Activated CD4-positive, alpha-beta T cell treated with anti-CD3 and anti-CD28 coated beads, Interleukin-2, amount 10 ng/mL, durations not matched to agents 24 days and 14 days (primary cell): ENCODE results near the gene PLXNA4. TPM values are rescaled to one million over a fixed set of nuclear protein-coding genes. Genes with fewer than 3 reads are reported as not detected.

ENCODE experiments used
- DNase-seq: peaks from one replicate; pipeline ENCODE4 v3.0.0; 2022
- H3K27ac Mint-ChIP-seq: one replicate; pipeline ENCODE4 v1.8.0; 2022; ENCODE audit warnings: mild to moderate bottlenecking, mixed read lengths
- H3K27me3 Mint-ChIP-seq: one replicate; pipeline ENCODE4 v1.8.0; 2022; ENCODE audit warnings: mixed read lengths
- H3K36me3 Mint-ChIP-seq: one replicate; pipeline ENCODE4 v1.8.0; 2022; ENCODE audit warnings: low read depth, mild to moderate bottlenecking, mixed read lengths
- H3K4me1 Mint-ChIP-seq: one replicate; pipeline ENCODE4 v1.8.0; 2021; ENCODE audit warnings: mixed read lengths
- H3K4me3 Mint-ChIP-seq: one replicate; pipeline ENCODE4 v1.8.0; 2022; ENCODE audit warnings: mild to moderate bottlenecking, moderate library complexity, mixed read lengths
- H3K9me3 Mint-ChIP-seq: one replicate; pipeline ENCODE4 v1.8.0; 2021; ENCODE audit warnings: mixed read lengths
- intact Hi-C: fragments of 100-400 bp; cut with micrococcal nuclease; formaldehyde crosslinking; loops from one replicate; pipeline ENCODE4 v1.15.1; 2023
- total RNA-seq: library from RNA; stranded (reverse); gene quantifications from 2 replicates; pipeline ENCODE4 v1.2.3, GENCODE V29; 2022

PLXNA4 gene
- total RNA-seq, 1 donor from 2014 or later: 0.70 TPM

- no peaks in the 10 kb centered on the region for H3K36me3 Mint-ChIP-seq
- no peaks in the 10 kb centered on the region for H3K27me3 Mint-ChIP-seq
- H3K27ac Mint-ChIP-seq: no peak overlapping the region
- H3K4me1 Mint-ChIP-seq: no peaks in the 10 kb centered on the region
- H3K9me3 Mint-ChIP-seq: no peaks in the 10 kb centered on the region
- H3K4me3 Mint-ChIP-seq: no peak overlapping the region
- DNase-seq: no peak
- intact Hi-C loops: no loop called here
Observed at GRCh38 chr7:132234711-132235110, 341.6 kb downstream of the PLXNA4 start.

- intact Hi-C loops: no loop called here
- DNase-seq: no peak
- Mint-ChIP-seq H3K4me3 (no peak overlapping the region), H3K4me1 (no peaks in the 10 kb centered on the region), H3K27me3 (no peaks in the 10 kb centered on the region), H3K36me3 (no peaks in the 10 kb centered on the region), H3K9me3 (no peaks in the 10 kb centered on the region), H3K27ac (no peak overlapping the region)
Observed at GRCh38 chr7:132232406-132232805, 343.9 kb downstream of the PLXNA4 start.

GRCh38 chr7:132230462-132230861, 345.8 kb downstream of the PLXNA4 start:
- intact Hi-C loops: no loop called here
- H3K4me3 Mint-ChIP-seq: no peak overlapping the region
- H3K27ac Mint-ChIP-seq: no peak overlapping the region
- H3K36me3 Mint-ChIP-seq: no peaks in the 10 kb centered on the region
- no peaks in the 10 kb centered on the region for H3K4me1 Mint-ChIP-seq
- no peaks in the 10 kb centered on the region for H3K27me3 Mint-ChIP-seq
- no peak for DNase-seq
- no peaks in the 10 kb centered on the region for H3K9me3 Mint-ChIP-seq

GRCh38 chr7:132228240-132228639, 348.0 kb downstream of the PLXNA4 start:
- H3K4me1 Mint-ChIP-seq: no peaks in the 10 kb centered on the region

GRCh38 chr7:132226957-132227290, 349.3 kb downstream of the PLXNA4 start:
- DNase-seq: no peak
- Mint-ChIP-seq H3K9me3 (no peaks in the 10 kb centered on the region), H3K4me3 (no peak overlapping the region), H3K27ac (no peak overlapping the region), H3K27me3 (no peaks in the 10 kb centered on the region), H3K36me3 (no peaks in the 10 kb centered on the region), H3K4me1 (no peaks in the 10 kb centered on the region)
- intact Hi-C loops: no loop called here

More at GRCh38 chr7:132228240-132228639, 348.0 kb downstream of the PLXNA4 start:
- H3K27ac Mint-ChIP-seq: no peak overlapping the region
- intact Hi-C loops: no loop called here
- no peak overlapping the region for H3K4me3 Mint-ChIP-seq
- H3K9me3 Mint-ChIP-seq: no peaks in the 10 kb centered on the region
- no peaks in the 10 kb centered on the region for H3K36me3 Mint-ChIP-seq
- no peak for DNase-seq
- H3K27me3 Mint-ChIP-seq: no peaks in the 10 kb centered on the region

GRCh38 chr7:132226046-132226956, 350.0 kb downstream of the PLXNA4 start:
- Mint-ChIP-seq H3K27ac (no peak overlapping the region), H3K9me3 (no peaks in the 10 kb centered on the region), H3K27me3 (no peaks in the 10 kb centered on the region), H3K4me1 (no peaks in the 10 kb centered on the region), H3K36me3 (no peaks in the 10 kb centered on the region), H3K4me3 (no peak overlapping the region)
- DNase-seq: no peak
- intact Hi-C loops: no loop called here

- Mint-ChIP-seq H3K4me1 (no peaks in the 10 kb centered on the region), H3K36me3 (no peaks in the 10 kb centered on the region), H3K27me3 (no peaks in the 10 kb centered on the region), H3K27ac (no peak overlapping the region), H3K9me3 (no peaks in the 10 kb centered on the region), H3K4me3 (no peak overlapping the region)
- intact Hi-C loops: no loop called here
- no peak for DNase-seq
Observed at GRCh38 chr7:132225216-132226030, 350.8 kb downstream of the PLXNA4 start.

- Mint-ChIP-seq H3K27ac (no peak overlapping the region), H3K36me3 (no peaks in the 10 kb centered on the region), H3K4me1 (no peaks in the 10 kb centered on the region), H3K27me3 (no peaks in the 10 kb centered on the region), H3K9me3 (no peaks in the 10 kb centered on the region), H3K4me3 (no peak overlapping the region)
- no peak for DNase-seq
- intact Hi-C loops: no loop called here
Observed at GRCh38 chr7:132221356-132221755, 354.9 kb downstream of the PLXNA4 start.

DNA sequence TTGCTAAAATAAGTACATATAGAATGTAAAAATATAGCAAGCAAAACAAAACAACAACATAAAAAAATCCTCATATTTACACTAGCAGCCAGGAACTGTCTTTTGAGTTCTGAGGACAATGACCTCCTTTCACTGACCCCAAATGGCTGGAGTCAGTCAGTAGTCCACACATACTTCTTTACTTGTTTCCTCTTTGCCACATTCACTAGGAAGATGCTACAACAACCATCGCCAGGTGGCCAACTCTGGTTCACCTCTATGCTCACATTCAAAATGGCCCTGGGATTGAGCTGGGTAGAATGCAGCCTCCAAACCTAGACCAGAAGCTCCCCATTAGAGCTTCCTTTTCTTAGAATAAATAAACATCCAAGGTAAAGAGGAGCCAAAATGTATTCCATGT, 356.2 kb downstream of the PLXNA4 start:
- Mint-ChIP-seq H3K36me3 (no peaks in the 10 kb centered on the region), H3K9me3 (no peaks in the 10 kb centered on the region), H3K27ac (no peak overlapping the region), H3K4me1 (no peaks in the 10 kb centered on the region), H3K27me3 (no peaks in the 10 kb centered on the region), H3K4me3 (no peak overlapping the region)
- intact Hi-C loops: no loop called here
- no peak for DNase-seq

GRCh38 chr7:132218876-132219275, 357.4 kb downstream of the PLXNA4 start:
- no peaks in the 10 kb centered on the region for H3K4me1 Mint-ChIP-seq
- no peaks in the 10 kb centered on the region for H3K36me3 Mint-ChIP-seq
- H3K27me3 Mint-ChIP-seq: no peaks in the 10 kb centered on the region
- no peaks in the 10 kb centered on the region for H3K9me3 Mint-ChIP-seq
- intact Hi-C loops: no loop called here
- no peak overlapping the region for H3K27ac Mint-ChIP-seq
- H3K4me3 Mint-ChIP-seq: no peak overlapping the region
- DNase-seq: no peak

- Mint-ChIP-seq H3K4me1 (no peaks in the 10 kb centered on the region), H3K9me3 (no peaks in the 10 kb centered on the region)
Observed at GRCh38 chr7:132216847-132217525, 359.3 kb downstream of the PLXNA4 start.

GRCh38 chr7:132214452-132214851, 361.8 kb downstream of the PLXNA4 start:
- Mint-ChIP-seq H3K27ac (no peak overlapping the region), H3K4me3 (no peak overlapping the region), H3K27me3 (no peaks in the 10 kb centered on the region), H3K4me1 (no peaks in the 10 kb centered on the region), H3K36me3 (no peaks in the 10 kb centered on the region), H3K9me3 (no peaks in the 10 kb centered on the region)
- DNase-seq: no peak
- intact Hi-C loops: no loop called here

More at GRCh38 chr7:132216847-132217525, 359.3 kb downstream of the PLXNA4 start:
- DNase-seq: no peak
- Mint-ChIP-seq H3K27ac (no peak overlapping the region), H3K27me3 (no peaks in the 10 kb centered on the region), H3K4me3 (no peak overlapping the region), H3K36me3 (no peaks in the 10 kb centered on the region)
- intact Hi-C loops: no loop called here

DNA sequence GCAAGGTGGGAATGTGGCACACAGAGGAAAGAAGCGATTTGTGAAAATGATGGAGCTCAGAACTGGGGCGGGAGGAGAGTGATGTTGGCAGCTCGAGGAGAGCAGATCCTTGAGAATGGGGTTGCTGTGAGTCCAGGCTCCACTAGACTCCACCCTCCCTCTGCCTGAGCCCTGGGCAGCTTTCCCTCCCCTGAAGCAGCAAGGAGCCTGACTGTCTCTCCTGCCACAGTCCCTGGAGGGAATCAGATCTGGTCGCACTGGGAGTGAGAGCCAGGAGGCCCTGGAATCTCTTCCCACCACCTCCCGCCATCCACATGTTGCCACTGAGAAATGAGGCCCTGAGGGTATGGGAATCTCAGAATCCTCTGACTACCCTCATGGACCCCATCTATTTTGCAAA, 362.7 kb downstream of the PLXNA4 start:
- no peaks in the 10 kb centered on the region for H3K36me3 Mint-ChIP-seq
- H3K9me3 Mint-ChIP-seq: no peaks in the 10 kb centered on the region
- no peaks in the 10 kb centered on the region for H3K27me3 Mint-ChIP-seq
- no peak overlapping the region for H3K4me3 Mint-ChIP-seq
- intact Hi-C loops: no loop called here
- H3K4me1 Mint-ChIP-seq: no peaks in the 10 kb centered on the region
- no peak for DNase-seq
- H3K27ac Mint-ChIP-seq: no peak overlapping the region

GRCh38 chr7:132211971-132212370, 364.3 kb downstream of the PLXNA4 start:
- no peak for DNase-seq
- H3K27me3 Mint-ChIP-seq: no peaks in the 10 kb centered on the region
- H3K4me1 Mint-ChIP-seq: no peaks in the 10 kb centered on the region
- intact Hi-C loops: no loop called here
- no peaks in the 10 kb centered on the region for H3K9me3 Mint-ChIP-seq
- no peaks in the 10 kb centered on the region for H3K36me3 Mint-ChIP-seq
- no peak overlapping the region for H3K4me3 Mint-ChIP-seq
- H3K27ac Mint-ChIP-seq: no peak overlapping the region
